Upper lobe of right lung (tissue), 1 donor: Measurements from ENCODE around the gene STK32B. TPM values are rescaled to one million over a fixed set of nuclear protein-coding genes. Genes with fewer than 3 reads are reported as not detected.

Experiments used
- ATAC-seq: fragments of 200-7000 bp; cut with Tn5 transposase; one replicate; pipeline ENCODE4 v1.9.1; 2020; ENCODE audit warnings: mild to moderate bottlenecking, moderate library complexity
- DNase-seq: peaks from one replicate; pipeline ENCODE4 v3.0.0-alpha.2; 2020
- H3K27ac ChIP-seq: fragments of 200-600 bp; one replicate; pipeline ENCODE4 v1.8.0; 2022
- H3K27me3 ChIP-seq: fragments of 200-600 bp; one replicate; pipeline ENCODE4 v1.8.0; 2022; ENCODE audit warnings: mild to moderate bottlenecking
- H3K36me3 ChIP-seq: fragments of 200-600 bp; one replicate; pipeline ENCODE4 v1.8.0; 2022
- H3K4me1 ChIP-seq: fragments of 200-600 bp; one replicate; pipeline ENCODE4 v1.8.0; 2022
- H3K4me3 ChIP-seq: fragments of 200-600 bp; one replicate; pipeline ENCODE4 v1.8.0; 2022; ENCODE audit warnings: mild to moderate bottlenecking
- H3K9me3 ChIP-seq: fragments of 200-600 bp; one replicate; pipeline ENCODE4 v1.8.0; 2022
- CTCF ChIP-seq: fragments of 200-600 bp; IDR thresholded peaks from one replicate; pipeline ENCODE4 v1.8.0; 2022; ENCODE audit warnings: antibody characterized with exemption
- intact Hi-C: fragments of 100-400 bp; cut with DNase I; formaldehyde crosslinking; loops from one replicate; pipeline ENCODE4 v1.11.0; 2022
- total RNA-seq: library from RNA; stranded (reverse); fragmentation: NEBNext Ultra II Directional; extraction: Animal tissue kit (Norgen Biotek cat#: 25700); gene quantifications from one replicate; pipeline ENCODE4 v1.2.1, GENCODE V29; 2021
- donor health status: DM: no; HTN: yes; CAD: no; lungs with severe emphysema.

Gene STK32B
- total RNA-seq, 1 donor from 2014 or later, result 2.8 TPM

DNA sequence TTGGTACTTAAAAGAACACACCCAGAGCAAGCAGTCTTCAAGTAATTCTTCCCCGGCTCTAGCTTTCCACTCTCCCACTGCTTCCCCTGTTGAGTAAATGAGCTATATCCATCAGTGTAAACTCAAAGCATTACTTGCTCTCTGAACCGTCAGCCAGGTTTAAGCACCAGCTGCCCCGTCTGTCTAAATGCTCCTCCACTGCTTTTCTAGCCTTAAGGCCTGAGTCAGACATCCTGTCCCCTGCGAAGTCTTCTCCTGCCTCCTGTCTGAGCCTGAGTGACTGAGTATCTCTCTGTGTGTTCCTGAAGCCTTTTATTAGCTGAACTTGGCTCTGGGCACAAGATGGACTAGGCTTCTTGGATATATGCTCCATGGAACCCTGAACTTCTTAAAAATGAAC lies 205.1 kb downstream of the STK32B start:
- Histone ChIP-seq H3K4me1 (no peaks in the 10 kb centered on the region), H3K27ac (no peak overlapping the region), H3K27me3 (no peaks in the 10 kb centered on the region), H3K4me3 (no peak overlapping the region), H3K36me3 (no peaks in the 10 kb centered on the region), H3K9me3 (no peaks in the 10 kb centered on the region)
- DNase-seq (no peak), ATAC-seq (no peak)
- intact Hi-C loops, result no loop called here
- TF ChIP-seq CTCF, result no peak

GRCh38 chr4:5257086-5257485 lies 205.8 kb downstream of the STK32B start:
- no peak for TF ChIP-seq CTCF
- intact Hi-C loops, result no loop called here
- ATAC-seq (no peak), DNase-seq (no peak)
- Histone ChIP-seq H3K4me3 (no peak overlapping the region), H3K27ac (no peak overlapping the region), H3K4me1 (no peaks in the 10 kb centered on the region), H3K9me3 (no peaks in the 10 kb centered on the region), H3K36me3 (no peaks in the 10 kb centered on the region), H3K27me3 (no peaks in the 10 kb centered on the region)

DNA sequence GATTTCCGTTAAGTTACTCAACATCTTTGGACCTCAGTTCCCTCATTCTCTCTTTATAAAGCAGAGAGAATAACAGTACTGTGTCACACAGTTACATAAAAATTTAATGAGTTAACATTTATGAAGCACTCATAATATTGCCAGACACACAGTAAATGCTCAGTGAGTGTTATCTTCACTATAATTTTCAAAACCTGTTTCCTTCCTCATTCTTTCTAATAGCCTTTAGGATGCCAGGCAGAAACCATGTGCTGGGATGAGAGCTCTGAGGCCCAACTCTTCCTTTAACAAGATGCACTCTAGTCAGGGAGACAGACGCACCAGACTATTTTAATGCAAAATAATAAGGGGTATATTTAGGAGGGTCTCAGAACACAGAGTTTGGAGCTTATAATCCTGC lies 208.2 kb downstream of the STK32B start:
- Histone ChIP-seq H3K36me3 (no peaks in the 10 kb centered on the region), H3K27me3 (no peaks in the 10 kb centered on the region), H3K9me3 (no peaks in the 10 kb centered on the region), H3K4me1 (no peaks in the 10 kb centered on the region), H3K27ac (no peak overlapping the region), H3K4me3 (no peak overlapping the region)
- ATAC-seq, result no peak
- DNase-seq, result no peak
- intact Hi-C loops, result no loop called here
- no peak for TF ChIP-seq CTCF

- H3K4me1 ChIP-seq, result no peaks in the 10 kb centered on the region
- no peaks in the 10 kb centered on the region for H3K9me3 ChIP-seq
- DNase-seq, result no peak
- H3K27me3 ChIP-seq, result no peaks in the 10 kb centered on the region
- H3K36me3 ChIP-seq, result no peaks in the 10 kb centered on the region
- TF ChIP-seq CTCF, result no peak
- H3K4me3 ChIP-seq, result no peak overlapping the region
- H3K27ac ChIP-seq, result no peak overlapping the region
- intact Hi-C loops, result no loop called here
- ATAC-seq, result no peak
These were observed 208.8 kb downstream of the STK32B start for GRCh38 chr4:5260121-5260520.

- intact Hi-C loops, result no loop called here
- Histone ChIP-seq H3K36me3 (no peaks in the 10 kb centered on the region), H3K27ac (no peak overlapping the region), H3K4me3 (no peak overlapping the region), H3K9me3 (no peaks in the 10 kb centered on the region), H3K4me1 (no peaks in the 10 kb centered on the region), H3K27me3 (no peaks in the 10 kb centered on the region)
- TF ChIP-seq CTCF, result no peak
- no peak for DNase-seq
- no peak for ATAC-seq
These were observed 210.6 kb downstream of the STK32B start for GRCh38 chr4:5261866-5262265.

- TF ChIP-seq CTCF, result no peak
- no peak overlapping the region for H3K27ac ChIP-seq
These were observed 215.7 kb downstream of the STK32B start for GRCh38 chr4:5266991-5267390.

More at GRCh38 chr4:5266991-5267390, 215.7 kb downstream of the STK32B start:
- DNase-seq, result no peak
- no peak for ATAC-seq
- intact Hi-C loops, result no loop called here
- no peaks in the 10 kb centered on the region for H3K27me3 ChIP-seq
- no peaks in the 10 kb centered on the region for H3K36me3 ChIP-seq
- no peaks in the 10 kb centered on the region for H3K9me3 ChIP-seq
- no peaks in the 10 kb centered on the region for H3K4me1 ChIP-seq
- H3K4me3 ChIP-seq, result no peak overlapping the region
